IPS-NIHi7 (cell line): ENCODE measurements around the gene ROR1.

ENCODE experiments used
- DNase-seq: peaks from one replicate; pipeline ENCODE4 v3.0.0; 2012; ENCODE audit warnings: mixed read lengths; ENCODE audit errors: extremely low spot score

The ROR1 gene

DNA sequence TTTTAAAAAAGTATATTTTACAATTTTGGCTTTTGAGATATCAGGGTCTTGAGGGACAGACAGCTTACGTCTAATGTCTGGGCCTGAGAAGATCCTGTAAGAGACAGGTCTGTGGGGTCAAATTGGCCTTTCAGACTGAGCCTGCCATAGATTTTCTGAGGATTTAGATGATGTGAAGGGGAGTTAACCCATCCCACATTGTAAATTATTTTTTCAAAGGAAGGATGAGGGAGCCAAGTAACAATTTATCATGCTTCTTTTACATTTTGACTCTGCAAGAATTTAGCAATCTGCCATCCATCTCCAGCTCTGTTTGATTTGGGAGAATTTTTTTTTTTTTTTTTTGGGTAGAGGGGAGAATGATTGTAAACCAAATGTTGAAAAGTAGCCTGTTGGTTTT, 160.9 kb downstream of the ROR1 start:
- DNase-seq, result no peak

DNA sequence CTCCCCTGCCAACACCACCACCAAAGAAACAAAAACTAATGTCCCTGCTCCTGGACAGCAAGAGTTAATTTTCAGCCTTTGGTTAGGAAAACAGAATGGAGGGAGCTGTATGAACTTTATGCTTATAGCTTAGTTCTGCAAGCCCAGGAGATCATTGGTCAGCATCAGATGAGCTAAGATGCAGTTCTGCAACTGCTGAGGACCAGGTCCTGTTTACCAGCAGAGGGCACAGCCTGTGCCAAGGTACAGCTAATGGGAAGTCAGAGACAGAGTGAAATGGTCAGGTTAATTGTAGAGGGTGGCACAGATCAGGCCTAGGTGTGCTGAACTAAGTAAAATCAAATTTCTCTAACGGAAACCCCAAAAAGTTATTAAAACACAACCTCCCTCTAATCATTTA, 161.3 kb downstream of the ROR1 start:
- no peak for DNase-seq

DNA sequence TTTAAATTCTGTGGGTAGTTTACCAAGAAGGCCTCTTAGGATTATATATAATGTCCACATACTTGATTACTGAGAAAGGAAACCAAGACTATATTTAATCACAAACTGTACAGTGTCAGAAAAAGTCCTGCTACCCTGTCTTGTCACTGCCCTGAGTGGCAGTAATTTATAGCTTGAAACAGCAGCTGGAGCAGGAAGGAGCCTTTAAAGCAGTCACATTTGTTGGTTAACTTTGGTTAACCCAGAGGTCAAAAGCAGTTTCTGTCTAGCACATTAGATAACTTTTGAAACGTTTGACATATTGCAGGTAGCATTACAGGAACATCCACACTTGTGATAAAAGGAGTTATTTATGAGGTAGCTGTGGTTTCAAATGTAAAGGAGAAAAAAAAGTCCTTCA, 161.7 kb downstream of the ROR1 start:
- no peak for DNase-seq

DNA sequence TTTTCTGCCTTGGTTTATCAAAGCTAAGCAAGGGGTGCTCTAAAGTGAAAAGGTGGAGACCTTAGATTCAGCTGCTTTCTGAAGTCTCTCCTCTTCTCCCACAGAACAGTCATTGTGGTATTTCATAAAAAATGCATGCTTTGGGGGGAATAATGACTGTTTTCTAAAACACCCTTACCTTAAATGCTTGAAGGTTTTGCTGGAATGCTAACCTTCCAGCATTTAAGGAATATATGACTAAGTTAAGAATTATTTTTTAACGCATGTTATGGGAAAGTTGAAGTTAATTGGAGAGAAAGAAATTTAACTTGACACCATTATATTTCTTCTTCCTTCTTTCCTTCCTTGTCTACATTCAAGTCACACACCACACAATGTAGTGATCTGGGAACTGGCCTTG, 162.5 kb downstream of the ROR1 start:
- no peak for DNase-seq

DNA sequence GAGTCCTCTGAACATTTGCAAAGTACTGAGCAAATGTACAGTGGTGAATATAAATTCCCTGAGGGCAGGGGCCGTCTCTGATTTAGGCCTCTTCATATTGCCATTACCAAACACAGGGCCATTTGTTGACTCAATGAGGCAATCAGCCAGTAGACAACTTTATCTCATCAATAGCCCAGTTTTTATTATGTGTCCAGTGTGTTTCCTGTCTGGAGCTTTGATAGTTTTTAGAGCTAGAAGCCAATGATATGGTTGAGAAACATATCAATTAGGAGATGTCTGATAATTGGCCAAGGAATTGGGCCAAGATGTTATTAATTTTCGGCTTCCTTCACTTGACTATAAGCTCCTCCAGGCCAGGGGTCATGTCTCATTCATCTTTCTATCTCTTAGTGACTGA, 163.0 kb downstream of the ROR1 start:
- DNase-seq, result no peak

DNA sequence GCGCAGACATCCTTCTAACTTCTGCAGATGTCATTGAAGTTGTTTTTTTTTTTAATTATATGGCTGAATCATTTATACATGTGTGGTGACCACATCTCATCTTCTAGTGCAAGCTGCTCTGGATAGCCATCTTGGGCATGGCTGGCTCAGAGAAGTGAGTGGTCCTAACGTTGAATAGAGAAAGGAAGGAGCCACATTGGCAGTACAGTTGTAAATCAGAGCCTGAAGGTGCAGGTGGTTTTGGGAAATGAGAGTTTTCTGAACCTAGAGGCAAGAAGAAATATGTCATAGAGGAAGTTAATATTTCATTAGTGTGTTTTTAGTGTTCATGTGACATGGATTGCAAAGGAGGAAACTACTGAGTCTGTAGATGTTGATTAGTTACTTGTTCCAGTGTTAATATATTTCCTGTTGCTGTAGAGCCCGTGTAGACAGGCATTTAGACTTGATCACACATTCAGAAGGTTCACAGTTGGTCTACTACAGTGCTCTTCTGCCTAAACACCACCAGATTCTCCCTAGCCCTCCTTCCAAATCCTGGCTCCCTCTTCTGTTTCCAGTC, 163.7 kb downstream of the ROR1 start:
- no peak for DNase-seq

DNA sequence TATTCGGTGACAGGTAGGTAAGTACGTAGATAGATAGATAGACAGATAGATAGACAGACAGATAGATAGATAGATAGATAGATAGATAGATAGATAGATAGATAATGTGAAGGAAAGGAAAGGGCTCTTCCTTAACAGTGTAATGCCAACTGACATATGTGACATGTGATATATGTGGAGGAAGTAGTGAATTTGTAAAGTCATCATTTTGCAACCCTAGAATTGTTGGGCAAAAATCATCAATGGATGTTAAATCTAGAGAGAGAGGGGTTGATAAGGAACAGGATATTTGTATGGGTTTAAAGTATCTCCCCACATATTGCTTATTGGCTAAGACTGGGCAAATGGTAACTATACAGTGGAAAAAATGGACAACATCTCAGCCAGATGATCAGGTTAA, 166.6 kb downstream of the ROR1 start:
- DNase-seq, result no peak

DNA sequence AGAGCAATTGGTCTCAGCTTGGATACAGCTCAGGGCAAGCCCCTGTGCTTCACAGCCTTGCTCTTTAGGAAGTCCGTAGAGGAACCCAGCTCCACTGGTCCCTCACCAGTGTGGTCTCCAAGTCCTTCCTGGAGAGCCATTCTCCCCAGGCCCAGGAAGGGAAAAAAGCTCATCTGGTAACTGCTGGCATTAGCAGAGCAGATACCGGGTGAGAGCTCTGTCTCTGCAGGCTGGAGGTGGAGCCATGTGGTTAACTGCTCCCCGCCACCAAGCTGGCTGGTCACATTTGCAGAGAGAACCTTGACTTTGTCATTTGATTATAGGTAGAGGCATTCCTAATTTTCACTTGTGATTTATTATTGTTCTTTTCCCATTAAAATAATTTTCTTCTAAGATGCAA, 169.6 kb downstream of the ROR1 start:
- DNase-seq, result peak; percentile 31

DNA sequence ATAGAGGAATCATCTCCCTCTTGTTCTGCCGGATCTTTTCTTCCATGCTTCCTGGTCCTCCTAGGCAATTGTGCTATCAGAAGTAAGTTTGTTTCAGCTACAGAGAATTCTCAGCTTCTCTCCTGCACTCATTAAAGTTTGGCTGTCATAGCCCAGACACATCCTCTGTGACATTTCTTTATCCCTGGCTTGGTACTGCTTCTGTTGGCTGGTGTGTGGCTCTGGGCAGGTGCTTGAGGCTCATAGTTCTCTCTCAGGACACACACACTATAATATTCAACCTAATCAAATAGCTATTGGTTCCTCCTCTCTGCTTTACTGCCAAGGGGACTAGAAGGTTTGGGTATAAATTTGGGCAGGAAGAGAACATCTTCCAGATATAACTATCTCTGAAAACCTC, 172.1 kb downstream of the ROR1 start:
- no peak for DNase-seq

DNA sequence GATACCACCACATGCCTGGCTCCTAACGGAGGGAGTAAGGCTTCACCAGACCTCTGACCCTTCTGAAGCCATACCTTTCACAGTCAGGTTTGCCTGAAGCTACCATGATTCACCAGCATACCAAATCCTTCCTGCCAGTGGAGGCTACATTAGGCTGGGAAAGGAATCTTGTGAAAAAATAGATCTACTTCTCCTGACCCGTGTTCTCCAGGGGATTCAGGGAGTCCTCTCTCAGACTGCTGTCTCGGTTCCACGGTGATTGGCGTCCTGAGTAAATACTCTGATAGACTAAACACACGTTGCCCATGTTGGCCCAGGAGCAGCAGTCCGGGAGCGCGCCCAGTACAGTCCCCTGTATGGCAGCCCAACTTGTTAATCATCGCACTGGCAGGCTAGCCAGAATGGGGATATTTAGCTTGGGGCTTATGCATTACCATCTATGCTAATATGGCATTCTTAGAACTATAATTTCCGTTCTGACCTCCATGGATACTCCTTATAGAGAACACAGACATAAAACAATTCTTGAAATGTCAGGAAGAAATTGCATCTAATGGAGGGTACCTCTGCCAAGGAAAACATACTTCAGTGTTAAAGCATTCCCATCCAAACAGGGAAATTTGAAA, 173.2 kb downstream of the ROR1 start:
- no peak for DNase-seq

DNA sequence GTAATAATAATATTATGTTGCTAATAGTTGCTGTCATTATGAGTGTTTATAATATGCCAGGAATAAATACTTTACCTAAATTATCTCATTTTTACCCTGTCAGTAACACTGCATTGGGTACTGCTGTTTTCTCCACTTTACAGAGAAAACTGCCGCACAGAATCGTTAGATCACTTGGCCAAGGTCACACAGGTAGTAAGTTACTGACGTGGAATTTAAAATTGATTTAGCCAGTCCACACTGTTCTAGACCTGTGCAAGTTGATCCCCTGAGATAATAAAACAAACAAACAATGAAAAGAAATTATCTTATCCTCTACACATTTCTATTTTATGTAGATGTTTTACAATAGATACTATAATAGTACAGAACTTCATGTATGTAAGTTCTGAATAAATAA, 174.1 kb downstream of the ROR1 start:
- DNase-seq, result no peak

DNA sequence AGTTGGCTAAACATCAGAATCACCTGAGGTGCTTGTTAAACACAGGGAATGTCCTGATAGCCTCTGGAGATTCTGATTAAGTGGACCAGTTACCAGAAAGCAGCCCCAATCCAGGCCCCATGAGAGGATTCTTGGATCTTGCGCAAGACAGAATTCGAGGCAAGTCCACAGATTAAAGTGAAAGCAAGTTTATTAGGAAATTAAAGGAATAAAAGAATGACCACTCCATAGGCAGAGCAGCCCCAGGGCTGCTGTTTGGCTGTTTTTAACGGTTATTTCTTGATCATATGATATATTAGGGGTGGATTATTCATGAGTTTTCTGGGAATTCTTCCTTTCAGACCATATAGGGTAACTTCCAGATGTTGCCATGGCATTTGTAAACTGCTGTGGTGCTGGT, 176.2 kb downstream of the ROR1 start:
- DNase-seq, result no peak

DNA sequence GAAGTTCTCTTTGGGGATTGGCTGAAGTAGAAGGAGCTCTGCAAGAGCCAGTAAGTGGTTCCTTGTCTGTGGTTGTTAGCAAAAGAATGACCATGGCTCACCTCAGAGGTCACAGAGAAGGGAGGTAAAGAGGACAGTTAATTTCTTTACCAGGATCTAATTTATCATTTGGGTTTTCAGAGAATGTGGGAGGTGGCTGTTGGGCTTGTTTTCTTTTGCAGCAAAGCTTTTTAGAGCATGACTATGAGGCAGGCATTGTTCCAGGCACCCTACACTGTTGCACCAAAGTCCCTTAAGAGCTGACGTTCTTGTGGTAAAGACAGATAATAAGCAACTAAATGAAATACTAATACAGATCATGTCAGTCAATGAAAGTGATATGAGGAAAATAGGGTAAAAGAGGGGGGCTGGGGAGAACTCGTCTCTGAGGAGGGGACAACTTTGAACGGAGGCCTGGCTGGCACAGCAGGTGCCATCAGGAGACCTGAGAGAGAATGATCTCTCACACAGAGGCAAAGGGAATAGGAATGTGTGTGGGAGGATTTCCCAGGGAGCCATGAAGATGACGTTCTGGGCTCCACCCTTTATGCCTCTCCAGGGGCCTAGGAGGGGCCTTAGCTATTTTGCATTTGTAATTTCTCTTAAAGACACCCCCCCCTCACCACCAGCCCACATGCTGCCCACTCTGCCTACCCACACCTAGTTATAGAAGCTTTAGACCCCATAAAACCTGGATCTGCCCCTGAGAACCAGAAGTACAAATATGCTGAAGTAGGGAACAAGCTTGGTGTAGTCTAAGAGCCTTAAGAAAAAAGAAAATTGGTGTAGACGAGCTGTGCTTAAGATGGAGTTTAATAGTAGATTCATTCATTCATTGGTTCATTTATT, 177.5 kb downstream of the ROR1 start:
- peak; percentile 49 for DNase-seq

DNA sequence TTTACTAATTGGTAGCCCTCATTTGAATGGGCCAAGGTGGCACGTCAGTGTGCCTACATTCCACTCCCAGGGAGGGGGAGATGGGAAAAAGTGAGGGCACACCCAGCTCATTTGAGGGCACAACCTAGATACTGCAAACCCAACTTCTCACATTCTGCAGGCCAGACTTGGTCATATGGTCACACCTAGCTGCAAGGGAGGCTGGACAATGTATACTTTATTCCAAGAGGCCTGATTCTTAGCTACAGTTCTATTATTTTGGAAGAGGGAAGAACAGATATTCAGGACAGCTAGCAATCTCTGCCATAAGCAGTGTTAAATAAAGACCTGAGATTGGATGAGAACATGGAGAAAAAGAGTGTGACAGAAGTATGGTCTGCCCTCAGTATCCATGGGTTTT, 180.4 kb downstream of the ROR1 start:
- no peak for DNase-seq

DNA sequence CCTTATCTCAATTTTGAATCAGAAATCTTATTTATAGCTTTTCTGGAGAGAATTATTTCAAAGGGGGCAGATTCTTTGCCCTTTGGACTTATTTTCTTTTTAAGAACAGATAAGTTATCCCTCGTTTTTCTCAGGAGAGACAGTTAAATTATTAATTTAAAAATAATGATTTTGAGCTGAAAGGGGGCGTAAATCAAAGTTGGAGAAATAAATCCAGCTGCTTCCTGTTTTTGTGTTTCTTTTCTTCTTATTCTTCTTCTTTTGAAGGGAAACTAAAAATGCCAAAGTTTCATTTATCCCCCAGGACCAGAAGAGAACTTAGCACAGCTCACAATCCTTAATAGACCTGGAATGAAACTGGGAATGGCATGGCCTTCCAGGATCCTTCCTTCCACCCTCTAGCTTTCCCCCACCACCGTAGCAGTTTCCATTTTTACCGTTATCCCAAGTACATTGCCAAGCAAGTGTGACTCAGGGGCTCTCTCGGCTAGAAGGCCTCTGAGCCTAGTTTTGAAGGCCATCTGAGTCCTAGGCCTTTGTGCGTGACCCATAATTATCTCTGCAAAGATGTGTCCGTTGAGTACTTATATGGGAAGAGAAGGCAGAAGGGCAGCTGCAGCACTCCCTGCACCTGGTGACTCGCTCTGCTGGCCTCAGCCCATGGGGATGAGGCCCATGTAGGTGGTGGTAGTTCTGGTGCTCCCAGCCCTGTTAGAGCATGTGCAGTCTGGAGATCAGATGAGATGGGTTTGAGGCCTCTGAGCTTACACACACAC, 181.7 kb downstream of the ROR1 start:
- no peak for DNase-seq

DNA sequence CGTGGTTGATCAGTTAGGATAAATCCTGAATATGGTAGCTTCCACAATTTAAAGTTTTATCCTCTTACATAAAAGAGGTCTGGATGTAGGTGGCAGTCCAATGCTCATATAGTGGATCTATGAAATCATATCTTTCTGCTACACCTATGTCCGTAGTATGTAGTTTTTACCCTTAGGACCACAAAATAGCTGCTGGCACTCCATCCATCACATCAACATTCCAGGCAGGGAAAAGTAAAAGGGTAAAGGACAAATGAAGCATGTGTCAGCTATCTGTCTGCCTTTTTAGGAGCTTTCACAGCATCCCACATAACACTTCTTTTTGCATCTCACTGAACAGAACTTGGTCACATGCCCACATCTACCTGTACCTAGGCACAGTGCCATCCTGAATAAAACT, 184.7 kb downstream of the ROR1 start:
- DNase-seq, result no peak

DNA sequence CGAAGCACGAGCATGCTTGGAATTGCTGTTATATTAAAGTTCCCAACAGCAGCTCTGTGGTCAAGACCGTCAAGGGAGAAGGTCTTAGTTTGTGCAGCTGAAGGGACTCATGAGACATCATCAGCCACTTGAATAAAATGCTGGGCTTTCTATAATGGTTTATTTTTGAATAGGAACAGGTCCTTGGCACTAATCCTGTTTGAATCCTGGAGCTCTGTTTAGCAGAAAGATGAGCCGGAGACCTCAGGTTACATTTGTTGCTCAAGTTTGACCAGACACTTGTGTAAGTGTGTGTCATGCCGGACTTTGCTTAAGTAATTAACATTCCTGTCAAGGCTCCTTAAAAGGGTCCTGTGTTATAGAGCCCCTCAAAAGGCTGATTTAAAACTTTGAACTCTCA, 186.5 kb downstream of the ROR1 start:
- DNase-seq, result no peak

DNA sequence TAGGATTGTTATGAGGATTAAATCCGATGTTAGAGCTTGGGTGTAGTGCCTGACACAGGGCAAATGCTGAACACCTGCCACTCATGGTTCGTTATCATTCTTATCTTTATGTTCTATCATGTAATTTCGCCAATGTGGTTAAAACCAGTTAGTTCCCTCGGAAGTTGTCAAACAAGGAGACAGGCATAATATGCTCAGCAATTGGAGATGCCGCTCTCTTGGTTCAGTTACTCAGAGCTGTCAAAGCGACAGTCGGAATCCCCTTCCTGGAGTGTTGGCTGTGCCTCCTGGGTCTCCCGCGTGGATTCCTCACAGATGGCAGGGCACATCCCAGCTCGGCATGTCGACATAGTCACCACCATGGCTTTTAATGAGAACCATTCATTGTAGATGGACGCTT, 192.2 kb downstream of the ROR1 start:
- DNase-seq, result no peak

DNA sequence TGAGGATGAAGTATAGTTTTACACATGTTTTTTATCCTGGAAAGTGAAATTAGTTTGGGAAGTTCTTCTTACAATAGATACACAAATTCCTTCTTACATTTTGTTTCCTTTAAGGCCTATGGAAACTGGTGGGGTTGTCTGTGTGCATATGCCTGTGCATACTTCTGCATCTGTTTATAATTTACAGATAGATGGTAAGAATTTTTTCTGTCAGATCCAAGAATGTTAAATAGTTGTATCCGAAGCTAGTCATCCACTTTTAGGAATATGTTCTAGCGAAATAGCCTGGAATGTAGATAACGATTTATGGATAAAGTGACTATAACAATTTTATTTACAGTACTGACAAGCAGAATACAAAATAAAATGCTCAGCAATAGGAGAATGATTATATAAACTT, 194.1 kb downstream of the ROR1 start:
- DNase-seq, result no peak

DNA sequence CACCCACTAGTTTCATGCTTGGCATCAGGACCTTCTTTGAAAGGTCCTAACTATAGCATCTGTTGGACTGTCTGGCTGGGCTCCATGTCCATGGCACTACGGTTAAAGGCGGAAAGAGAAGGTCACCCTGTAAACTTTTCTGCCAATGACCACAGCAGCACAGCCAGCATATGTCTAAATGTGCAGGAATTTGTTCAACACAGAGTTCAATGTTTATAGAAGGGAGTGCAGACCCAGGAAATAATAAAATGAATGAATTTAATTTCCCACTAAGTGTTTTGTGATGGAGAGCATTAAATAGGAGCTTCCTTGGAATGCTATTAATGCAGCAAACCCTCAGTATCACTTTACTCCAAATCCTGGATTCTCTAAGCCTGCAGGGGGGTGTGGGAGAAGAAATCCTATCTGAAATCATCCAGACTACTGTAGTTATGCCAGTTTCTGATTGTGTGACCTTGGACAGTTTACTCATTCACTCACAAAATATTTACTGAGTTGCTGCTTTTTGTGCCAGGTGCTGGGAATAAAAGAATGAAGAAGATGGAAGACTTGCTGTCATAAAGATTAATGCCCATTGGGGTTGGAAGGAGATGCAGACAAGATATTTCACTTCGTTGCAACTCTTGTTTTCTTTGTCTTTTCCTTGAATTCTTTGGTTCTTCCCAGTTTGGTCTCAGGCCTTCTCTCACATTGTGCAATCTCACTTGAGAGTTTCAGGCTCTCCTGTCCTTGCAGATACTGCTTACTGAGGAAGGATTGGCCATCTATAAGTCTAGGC, 195.0 kb downstream of the ROR1 start:
- DNase-seq, result no peak

DNA sequence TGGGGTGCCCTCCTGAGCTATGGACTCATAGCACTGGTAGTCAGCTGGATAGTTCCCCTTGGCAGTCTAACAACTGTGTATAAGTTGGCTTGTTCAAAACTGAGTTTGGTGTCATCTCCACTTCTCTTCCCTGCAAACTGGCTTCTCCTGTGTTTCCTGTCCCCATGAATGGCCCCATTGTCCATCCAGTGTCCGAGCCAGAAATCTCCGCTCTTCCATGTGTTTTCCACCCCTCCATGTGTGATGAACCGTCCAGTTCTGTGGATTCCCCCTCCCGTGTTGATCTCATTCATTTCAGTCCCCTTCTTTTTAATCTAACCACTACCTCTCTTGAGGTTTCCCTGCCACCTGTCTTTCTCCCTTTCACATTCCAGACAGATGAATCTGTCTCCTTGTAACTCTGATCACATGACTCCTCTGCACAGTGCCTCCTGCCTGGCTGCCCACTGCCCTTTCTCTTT, 195.7 kb downstream of the ROR1 start:
- DNase-seq, result no peak

DNA sequence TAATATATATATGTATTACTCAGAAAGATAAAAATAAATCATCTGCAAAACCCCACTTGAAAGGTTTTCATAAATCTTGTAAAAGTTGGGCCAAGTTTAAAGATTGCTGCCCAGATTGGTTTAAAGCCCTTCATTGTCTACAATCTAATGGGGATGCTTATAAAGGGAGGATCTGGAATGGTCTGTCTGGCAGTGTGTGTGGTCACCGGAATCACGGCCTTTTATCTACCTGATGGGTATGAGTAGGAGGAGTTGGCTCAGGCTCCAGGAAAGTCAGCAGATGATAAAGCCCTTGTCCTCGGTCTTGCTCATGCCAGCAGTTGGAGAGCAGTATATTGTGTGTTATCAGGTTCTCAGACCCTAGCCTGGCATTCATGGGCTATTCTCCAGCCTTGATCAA, 197.7 kb downstream of the ROR1 start:
- DNase-seq, result no peak
